PC-9 (cell line): Measurements from ENCODE around the gene ATP6V0D1. TPM values are rescaled to one million over a fixed set of nuclear protein-coding genes. Genes with fewer than 3 reads are reported as not detected.
A peak's percentile ranks its signal among the peaks of the same experiment; 100 is the strongest.
"Not testable (repeated sequence)": the region's sequence is repeated elsewhere in the genome, so short reads cannot be mapped to it uniquely, and the experiment has no call there.

Source experiments
- BruUV-seq: library from RNA; stranded (reverse); fragments of 400-500 nt; replicated peaks from 2 replicates; lab custom pipeline; 2021; lab: Mats Ljungman, UMichigan
- CTCF ChIA-PET: fragments of 300-600 bp; sonication (Branson Sonifier 250); formaldehyde crosslinking; loops from one replicate; lab custom pipeline; 2022; ENCODE audit warnings: antibody characterized with exemption; lab: Charles Lee
- POLR2A ChIA-PET: fragments of 300-600 bp; sonication (Branson Sonifier 250); formaldehyde crosslinking; loops from one replicate; lab custom pipeline; 2022; ENCODE audit warnings: antibody characterized with exemption; ENCODE audit not compliant: unreplicated experiment; lab: Charles Lee
- DNase-seq, 2 experiments: peaks; one replicate each; pipeline versions ENCODE4 v3.0.0 to v3.0.0-alpha.2; 2015 to 2022; ENCODE audit warnings: mixed read lengths in 1 of 2
- H2AFZ ChIP-seq: fragments of 200-600 bp; sonication (generic); 2 replicates; pipeline ENCODE4 v1.8.1; 2017; ENCODE audit warnings: antibody characterized with exemption
- H3F3A ChIP-seq: fragments of 200-600 bp; sonication (generic); 2 replicates; pipeline ENCODE4 v1.8.1; 2017; ENCODE audit warnings: antibody characterized with exemption, mild to moderate bottlenecking, low read depth; ENCODE audit not compliant: insufficient read depth
- H3K27ac ChIP-seq: fragments of 200-600 bp; sonication (generic); 2 replicates; pipeline ENCODE4 v1.6.1; 2016; ENCODE audit warnings: mixed run types
- H3K27me3 ChIP-seq: fragments of 200-600 bp; sonication (generic); 2 replicates; pipeline ENCODE4 v1.6.1; 2016; ENCODE audit warnings: low read depth, mixed run types; ENCODE audit not compliant: insufficient read depth
- H3K36me3 ChIP-seq: fragments of 200-600 bp; sonication (generic); 2 replicates; pipeline ENCODE4 v1.6.1; 2016; ENCODE audit warnings: low read depth, mixed run types
- H3K4me1 ChIP-seq: fragments of 200-600 bp; sonication (generic); replicated peaks from 2 replicates; pipeline ENCODE4 v1.6.1; 2016; ENCODE audit warnings: mixed run types; ENCODE audit not compliant: insufficient read depth
- H3K4me2 ChIP-seq: fragments of 200-600 bp; sonication (generic); 2 replicates; pipeline ENCODE4 v1.6.1; 2017; ENCODE audit warnings: mixed run types
- H3K4me3 ChIP-seq: fragments of 200-600 bp; sonication (generic); 2 replicates; pipeline ENCODE4 v1.6.1; 2016; ENCODE audit warnings: mixed run types
- H3K79me2 ChIP-seq: fragments of 200-600 bp; sonication (generic); 2 replicates; pipeline ENCODE4 v1.6.1; 2017; ENCODE audit warnings: low read depth, mixed run types
- H3K9me2 ChIP-seq: fragments of 200-600 bp; sonication (generic); 2 replicates; pipeline ENCODE4 v1.8.1; 2017; ENCODE audit warnings: mild to moderate bottlenecking; ENCODE audit not compliant: insufficient read depth
- H3K9me3 ChIP-seq: fragments of 200-600 bp; sonication (generic); 2 replicates; pipeline ENCODE4 v1.8.1; 2016; ENCODE audit warnings: low read depth; ENCODE audit not compliant: insufficient read depth
- H4K20me1 ChIP-seq: fragments of 200-600 bp; sonication (generic); 2 replicates; pipeline ENCODE4 v1.8.1; 2017; ENCODE audit not compliant: insufficient read depth
- EZH2 ChIP-seq: fragments of 200-600 bp; sonication (generic); IDR thresholded peaks from 2 replicates; pipeline ENCODE4 v1.8.0; 2017; ENCODE audit warnings: antibody characterized with exemption, low read depth
- intact Hi-C: fragments of 100-400 bp; cut with micrococcal nuclease; formaldehyde crosslinking; loops from one replicate; pipeline ENCODE4 v1.10.0; 2022; ENCODE audit not compliant: unreplicated experiment
- total RNA-seq: library from RNA; stranded (reverse); gene quantifications from 2 replicates; pipeline ENCODE4 v1.2.3, GENCODE V29; 2021
- TF ChIP-seq, protein P1 (sequence below): fragments of 200-600 bp; sonication (generic); conservative IDR thresholded peaks from 2 replicates; pipeline ENCODE4 v1.6.1; 2017; ENCODE audit warnings: mixed run types, antibody characterized with exemption, mild to moderate bottlenecking, moderate library complexity

Gene ATP6V0D1
- total RNA-seq, 1 experiment from 2014 or later, result 61.0 TPM

DNA sequence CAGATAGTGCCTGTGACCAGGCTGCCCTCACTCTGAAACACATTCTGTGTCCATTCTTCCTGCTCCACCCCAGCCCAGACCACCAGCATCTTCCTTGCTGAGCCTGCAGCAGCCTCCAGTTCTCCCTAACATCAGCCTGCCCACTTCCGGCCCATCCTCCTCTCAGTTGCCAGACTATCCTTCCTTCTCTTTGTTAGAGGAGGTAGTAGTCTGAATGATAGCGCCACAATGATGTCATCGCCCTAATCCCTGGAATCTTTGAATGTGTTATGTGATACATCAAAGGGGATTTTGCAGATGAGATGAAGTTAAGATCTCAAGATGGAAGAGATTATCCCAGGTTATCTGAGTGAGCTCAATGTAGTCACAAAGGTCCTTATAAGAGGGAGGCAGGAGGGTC, 61.5 kb downstream of the ATP6V0D1 start:
- H3K4me2 ChIP-seq, result no peak overlapping the region
- H3K4me1 ChIP-seq, result peaks cover 5% of the 10 kb centered on the region
- H4K20me1 ChIP-seq, result no peaks in the 10 kb centered on the region
- intact Hi-C loops, result no loop called here
- no peak overlapping the region for H2AFZ ChIP-seq
- H3K9me2 ChIP-seq, result no peaks in the 10 kb centered on the region
- no peaks in the 10 kb centered on the region for H3K79me2 ChIP-seq
- H3K27ac ChIP-seq, result no peak overlapping the region
- no peaks in the 10 kb centered on the region for H3K27me3 ChIP-seq
- no peak for TF ChIP-seq EZH2
- TF ChIP-seq, protein P1, sequence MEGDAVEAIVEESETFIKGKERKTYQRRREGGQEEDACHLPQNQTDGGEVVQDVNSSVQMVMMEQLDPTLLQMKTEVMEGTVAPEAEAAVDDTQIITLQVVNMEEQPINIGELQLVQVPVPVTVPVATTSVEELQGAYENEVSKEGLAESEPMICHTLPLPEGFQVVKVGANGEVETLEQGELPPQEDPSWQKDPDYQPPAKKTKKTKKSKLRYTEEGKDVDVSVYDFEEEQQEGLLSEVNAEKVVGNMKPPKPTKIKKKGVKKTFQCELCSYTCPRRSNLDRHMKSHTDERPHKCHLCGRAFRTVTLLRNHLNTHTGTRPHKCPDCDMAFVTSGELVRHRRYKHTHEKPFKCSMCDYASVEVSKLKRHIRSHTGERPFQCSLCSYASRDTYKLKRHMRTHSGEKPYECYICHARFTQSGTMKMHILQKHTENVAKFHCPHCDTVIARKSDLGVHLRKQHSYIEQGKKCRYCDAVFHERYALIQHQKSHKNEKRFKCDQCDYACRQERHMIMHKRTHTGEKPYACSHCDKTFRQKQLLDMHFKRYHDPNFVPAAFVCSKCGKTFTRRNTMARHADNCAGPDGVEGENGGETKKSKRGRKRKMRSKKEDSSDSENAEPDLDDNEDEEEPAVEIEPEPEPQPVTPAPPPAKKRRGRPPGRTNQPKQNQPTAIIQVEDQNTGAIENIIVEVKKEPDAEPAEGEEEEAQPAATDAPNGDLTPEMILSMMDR, result no peak
- no peaks in the 10 kb centered on the region for H3K9me3 ChIP-seq
- POLR2A ChIA-PET, result no interaction called here
- peaks cover 10% of the 10 kb centered on the region; the same call in 1 of the 2 replicates for H3F3A ChIP-seq
- DNase-seq, result no peak
- no peak overlapping the region for H3K4me3 ChIP-seq
- BruUV-seq, result no TSS peak
- CTCF ChIA-PET, result interaction anchor here (0.6 kb wide), 2 partner anchors 71 to 115 kb away, joined by 5 to 6 read pairs; no protein-coding TSS in a partner anchor
- no peaks in the 10 kb centered on the region for H3K36me3 ChIP-seq

DNA sequence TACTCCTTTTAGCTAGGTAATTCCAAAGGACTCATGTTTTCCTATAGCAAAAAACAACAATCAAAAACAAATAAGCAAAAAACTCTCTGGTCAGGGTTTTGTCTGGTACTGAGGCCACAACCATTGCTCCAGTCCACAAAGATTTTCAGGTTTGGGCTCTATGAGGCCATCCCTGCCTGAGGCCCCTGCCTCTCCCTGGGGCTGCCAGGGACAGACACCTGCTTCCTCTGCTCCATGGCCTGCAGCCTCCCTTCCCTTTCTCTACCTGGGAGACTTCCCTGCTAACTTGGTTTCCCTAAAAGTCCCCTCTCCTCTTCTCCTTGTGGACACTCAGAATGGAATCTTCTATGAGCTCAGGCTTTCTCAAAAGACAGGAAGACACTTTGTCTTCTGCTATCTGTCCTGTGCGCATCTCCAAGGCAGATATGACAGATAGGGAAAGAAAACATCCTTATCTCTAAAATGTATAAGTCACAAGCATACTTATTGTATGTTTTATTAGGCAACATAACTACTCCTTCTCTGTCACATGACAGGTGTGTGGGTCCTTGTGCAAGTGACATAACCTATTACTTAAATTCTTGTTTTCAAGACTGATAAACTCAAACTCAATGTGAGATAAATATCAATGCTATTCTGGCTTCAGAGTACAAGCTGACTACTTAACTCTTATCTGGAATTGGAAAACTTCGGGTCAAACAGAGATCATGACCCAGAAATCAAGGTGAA, 63.5 kb downstream of the ATP6V0D1 start:
- H3K4me3 ChIP-seq, result no peak overlapping the region
- no peaks in the 10 kb centered on the region for H3K9me3 ChIP-seq
- BruUV-seq, result no TSS peak
- no peaks in the 10 kb centered on the region for H3K9me2 ChIP-seq
- H3K4me2 ChIP-seq, result no peak overlapping the region
- no peak overlapping the region for H2AFZ ChIP-seq
- H4K20me1 ChIP-seq, result no peaks in the 10 kb centered on the region
- no peak for DNase-seq
- H3K27me3 ChIP-seq, result no peaks in the 10 kb centered on the region
- peaks cover 11% of the 10 kb centered on the region; the same call in 1 of the 2 replicates for H3F3A ChIP-seq
- no peak overlapping the region for H3K27ac ChIP-seq
- no peaks in the 10 kb centered on the region for H3K79me2 ChIP-seq
- no peaks in the 10 kb centered on the region for H3K36me3 ChIP-seq
- intact Hi-C loops, result no loop called here
- POLR2A ChIA-PET, result interaction anchor here (0.7 kb wide), 1 partner anchor 27 kb away, joined by 3 read pairs; no protein-coding TSS in a partner anchor
- no peak for TF ChIP-seq EZH2
- TF ChIP-seq, protein P1, result no peak
- CTCF ChIA-PET, result interaction anchor here (0.5 to 1.2 kb wide), 2 partner anchors 11 to 402 kb away, joined by 3 to 9 read pairs; no protein-coding TSS in a partner anchor
- H3K4me1 ChIP-seq, result peaks cover 5% of the 10 kb centered on the region

- Histone ChIP-seq H4K20me1 (no peaks in the 10 kb centered on the region), H3K27me3 (no peaks in the 10 kb centered on the region), H3K36me3 (no peaks in the 10 kb centered on the region), H3K27ac (no peak within 1 kb of the TSS), H3K79me2 (no peaks in the 10 kb centered on the region), H3K9me3 (no peaks in the 10 kb centered on the region), H3K9me2 (no peaks in the 10 kb centered on the region), H3K4me3 (peak within 1 kb of the TSS; percentile 62), H3K4me2 (peak within 1 kb of the TSS; percentile 83), H2AFZ (peak within 1 kb of the TSS; percentile 88), H3K4me1 (peaks cover 8% of the 10 kb centered on the region), H3F3A (peaks cover 11% of the 10 kb centered on the region; the same call in 1 of the 2 replicates)
- peak in 1 of 2 experiments; percentile 72 for DNase-seq
- no peak for TF ChIP-seq EZH2
- TF ChIP-seq, protein P1, result peak; percentile 76
- ChIA-PET POLR2A (interaction anchor here (0.6 kb wide), 2 partner anchors 132 to 489 kb away, joined by 3 to 11 read pairs; no protein-coding TSS in a partner anchor), CTCF (no interaction called here)
- no TSS peak for BruUV-seq
- intact Hi-C loops, result loop anchor here (1.0 kb wide), 1 partner anchor 137 kb away; the partner anchor contains the start of gene PLEKHG4
These were observed 64.8 kb downstream of the ATP6V0D1 start, which contains the start of gene ZDHHC1 for GRCh38 chr16:67415872-67416793. TSS of gene ZDHHC1 (minus strand) at chr16:67416477. CDS start at chr16:67407775, 8,702 bp downstream.

DNA sequence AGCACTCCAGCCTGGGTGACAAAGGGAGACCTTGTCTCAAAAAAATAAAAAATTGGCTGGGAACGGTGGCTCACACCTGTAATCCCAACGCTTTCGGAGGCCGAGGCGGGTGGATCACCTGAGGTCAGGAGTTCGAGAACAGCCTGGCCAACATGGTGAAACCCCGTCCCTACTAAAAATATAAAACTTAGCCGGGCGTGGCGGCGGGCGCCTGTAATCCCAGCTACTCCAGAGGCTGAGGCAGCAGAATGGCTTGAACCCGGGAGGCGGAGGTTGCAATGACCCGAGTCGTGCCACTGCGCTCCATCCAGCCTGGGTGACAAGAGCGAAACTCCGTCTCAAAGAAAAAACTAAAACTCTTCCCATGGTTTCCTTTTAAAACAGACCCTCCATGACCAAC, 65.5 kb downstream of the ATP6V0D1 start:
- H3K27ac ChIP-seq, DNase-seq, BruUV-seq, H3K27me3 ChIP-seq, POLR2A ChIA-PET, H4K20me1 ChIP-seq, intact Hi-C loops, H3K79me2 ChIP-seq, H3K4me1 ChIP-seq, H3K36me3 ChIP-seq, H3K9me3 ChIP-seq, H3K9me2 ChIP-seq: not testable (repeated sequence)
- H3K4me3 ChIP-seq, result peak overlapping the region; percentile 62; the same call in 1 of the 2 replicates
- peak overlapping the region; percentile 88; the same call in 1 of the 2 replicates for H2AFZ ChIP-seq
- CTCF ChIA-PET, result interaction anchor here (0.6 kb wide), 1 partner anchor 415 kb away, joined by 9 read pairs; no protein-coding TSS in a partner anchor
- H3F3A ChIP-seq, result peaks cover 11% of the 10 kb centered on the region; the same call in 1 of the 2 replicates
- H3K4me2 ChIP-seq, result peak overlapping the region; percentile 83
